ENCODE results near the gene MAP4K2. TPM values are rescaled to one million over a fixed set of nuclear protein-coding genes. Genes with fewer than 3 reads are reported as not detected.

Gene MAP4K2
- total and polyA plus RNA-seq, 9 of the 15 experiments (the other 6 are each of a cell fraction or from before 2014, with no cell fraction given), result 0.13 to 14.5 (median 7.3) TPM

GRCh38 chr11:64776875-64777274, 26.1 kb downstream of the MAP4K2 start (continued):
- TF ChIP-seq MLLT1 (IDR thresholded peaks at IDR 0.05) (no peak), ETV1 (tag; conservative IDR thresholded peaks at IDR 0.05; ENCODE audit: low read depth) (no peak), KAT2B (IDR thresholded peaks at IDR 0.05; ENCODE audit: low read depth, low read length) (no peak)

DNA sequence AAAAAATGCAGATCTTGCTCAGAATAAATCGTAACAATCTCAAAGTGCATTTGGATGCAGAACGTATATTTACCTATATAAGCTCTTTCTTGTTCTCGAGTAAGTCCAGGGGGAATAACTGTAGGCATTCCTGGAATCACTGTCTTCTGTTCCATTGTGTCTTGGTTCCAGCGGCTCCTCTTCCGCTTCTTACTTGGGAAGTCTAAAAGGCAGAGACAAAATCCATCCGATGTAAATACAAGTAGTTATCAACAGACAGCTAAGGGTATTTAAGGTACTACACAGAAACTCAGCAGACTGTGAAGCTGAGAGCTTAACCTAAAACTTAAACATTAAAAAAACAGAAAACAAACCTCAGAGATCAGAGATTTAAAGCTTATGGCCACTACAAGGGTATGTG, 26.6 kb downstream of the MAP4K2 start:
- TF ChIP-seq RBFOX2 (IDR thresholded peaks at IDR 0.05; ENCODE audit: low read depth, low read length) (peak; percentile 64), GATA2 (CRISPR knock-in tag; IDR thresholded peaks at IDR 0.05) (no peak), ZNF23 (CRISPR knock-in tag; IDR thresholded peaks at IDR 0.05) (no peak), BCL6 (CRISPR knock-in tag; IDR thresholded peaks at IDR 0.05) (no peak), DACH1 (IDR thresholded peaks at IDR 0.05; ENCODE audit: partially characterized antibody) (no peak), CCNT2 (IDR thresholded peaks at IDR 0.05; ENCODE audit: borderline replicate concordance, extremely low read depth, insufficient read length, low read depth, low read length) (no peak), BHLHE40 (IDR thresholded peaks at IDR 0.05; ENCODE audit: low read length) (no peak), MAFG (tag; conservative IDR thresholded peaks at IDR 0.05) (no peak)
- TF ChIP-seq, protein P1, sequence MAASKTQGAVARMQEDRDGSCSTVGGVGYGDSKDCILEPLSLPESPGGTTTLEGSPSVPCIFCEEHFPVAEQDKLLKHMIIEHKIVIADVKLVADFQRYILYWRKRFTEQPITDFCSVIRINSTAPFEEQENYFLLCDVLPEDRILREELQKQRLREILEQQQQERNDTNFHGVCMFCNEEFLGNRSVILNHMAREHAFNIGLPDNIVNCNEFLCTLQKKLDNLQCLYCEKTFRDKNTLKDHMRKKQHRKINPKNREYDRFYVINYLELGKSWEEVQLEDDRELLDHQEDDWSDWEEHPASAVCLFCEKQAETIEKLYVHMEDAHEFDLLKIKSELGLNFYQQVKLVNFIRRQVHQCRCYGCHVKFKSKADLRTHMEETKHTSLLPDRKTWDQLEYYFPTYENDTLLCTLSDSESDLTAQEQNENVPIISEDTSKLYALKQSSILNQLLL (CRISPR knock-in tag; IDR thresholded peaks at IDR 0.05; ENCODE audit: borderline replicate concordance), result no peak
- WGBS (ENCODE audit: insufficient coverage, low coverage, missing lambda C conversion rate), result 80% methylated on average over 6 of the region's 6 CpGs
- no peaks in the 10 kb centered on the region for H3K9me3 ChIP-seq (replicated peaks; ENCODE audit: control insufficient read depth, insufficient read depth, low read depth, low read length)
- intact Hi-C loops (cut with micrococcal nuclease), result loop anchor here (5.0 kb wide), 1 partner anchor 111 kb away; no protein-coding TSS in a partner anchor
- peaks cover 66% of the 10 kb centered on the region for H3K79me2 ChIP-seq (ENCODE audit: control insufficient read depth, insufficient read depth, low read length)
- BruUV-seq (replicated peaks), result no TSS peak
- in situ Hi-C loops (cut with MboI), result no loop called here
- peaks cover 61% of the 10 kb centered on the region for H3K36me3 ChIP-seq (ENCODE audit: control insufficient read depth, insufficient read depth, low read length)
- peak overlapping the region; percentile 96 for H3K4me2 ChIP-seq (ENCODE audit: insufficient read depth, low read length)
- no peak overlapping the region for H2AFZ ChIP-seq (ENCODE audit: low read depth, low read length)
- ATAC-seq, result no peak
- no peaks in the 10 kb centered on the region for H3K27me3 ChIP-seq (ENCODE audit: control insufficient read depth in 2 of 2, insufficient read depth in 2 of 2, low read length in 2 of 2)
- peaks cover 9% of the 10 kb centered on the region for H3K9me1 ChIP-seq (ENCODE audit: control insufficient read depth, insufficient read depth, low read length)
- H4K20me1 ChIP-seq (replicated peaks; ENCODE audit: control insufficient read depth, insufficient read depth, low read length), result peaks cover 43% of the 10 kb centered on the region
- peak overlapping the region in 1 of 2 experiments; percentile 73; a peak in 2 of 4 replicates for H3K9ac ChIP-seq (ENCODE audit: insufficient read depth in 1 of 2, low read depth in 2 of 2, low read length in 2 of 2)
- no peak for DNase-seq (ENCODE audit: extremely low read depth in 1 of 4, low spot score in 3 of 4)
- H3K27ac ChIP-seq (ENCODE audit: extremely low read depth, low read depth, low read length), result no peak overlapping the region; the same call in 2 of the 3 replicates
- peaks cover 6 to 18% of the 10 kb centered on the region in 2 experiments; a peak in 3 of 5 replicates for H3K4me1 ChIP-seq (replicated peaks in 1 of 2; ENCODE audit: control insufficient read depth in 2 of 2, insufficient read depth in 2 of 2, low read length in 2 of 2)
- FAIRE-seq, result no peak
- peak overlapping the region; percentile 67; the same call in 1 of the 2 replicates for H3K4me3 ChIP-seq
- ChIA-PET POLR2A (interaction anchor here (1.4 to 10.8 kb wide), 2 partner anchors 13 to 29 kb away, joined by 3 to 168 read pairs; partner anchors contain the start of gene PYGM), CTCF (ENCODE audit: low intra/inter-chr PET ratio) (no interaction called here)

All from K562 (cell line).